Left cardiac atrium (tissue), 4 donors: Measurements from ENCODE around the gene BARX1. TPM values are rescaled to one million over a fixed set of nuclear protein-coding genes. Genes with fewer than 3 reads are reported as not detected.

Experiments
- ATAC-seq, 2 donors: fragments of 200-7000 bp; cut with Tn5 transposase; one replicate each; pipeline ENCODE4 v1.9.1; 2020; ENCODE audit warnings: mild to moderate bottlenecking in 2 of 2, moderate library complexity in 2 of 2
- DNase-seq: peaks from one replicate; pipeline ENCODE4 v3.0.0-alpha.2; 2020
- intact Hi-C, 2 donors: fragments of 100-400 bp; cut with DNase I; formaldehyde crosslinking; loops; one replicate each; pipeline versions ENCODE4 v1.14.1 to v1.15.1; 2022 to 2023
- total RNA-seq, 2 donors: library from RNA; stranded (reverse); fragmentation: NEBNext Ultra II Directional; extraction: Animal tissue kit (Norgen Biotek cat#: 25700); gene quantifications; one replicate each; pipeline ENCODE4 v1.2.1, GENCODE V29; 2021
- donor health status: DM: no; HTN: yes; CAD: no.
- donor health status: DM: no; HTN: yes; CAD: no; lungs with severe emphysema.
- donor health status: DM: yes; HTN: yes; CAD: no.
- donor health status: Dilated cardiomyopathy.

BARX1 gene
- total RNA-seq, 2 donors from 2014 or later: not detected

- intact Hi-C loops: loop anchor here in 1 of 2 donors (10.0 kb wide), 1 partner anchor 130 kb away; no protein-coding TSS in a partner anchor
- DNase-seq (no peak), ATAC-seq (no peak)
Measured at GRCh38 chr9:93954434-93955061, 607 bp downstream of the BARX1 start.

- no peak for ATAC-seq
- no peak for DNase-seq
- intact Hi-C loops: loop anchor here in 1 of 2 donors (10.0 kb wide), 1 partner anchor 129 kb away; no protein-coding TSS in a partner anchor
Measured at GRCh38 chr9:93953496-93954433, 1.4 kb downstream of the BARX1 start.

DNA sequence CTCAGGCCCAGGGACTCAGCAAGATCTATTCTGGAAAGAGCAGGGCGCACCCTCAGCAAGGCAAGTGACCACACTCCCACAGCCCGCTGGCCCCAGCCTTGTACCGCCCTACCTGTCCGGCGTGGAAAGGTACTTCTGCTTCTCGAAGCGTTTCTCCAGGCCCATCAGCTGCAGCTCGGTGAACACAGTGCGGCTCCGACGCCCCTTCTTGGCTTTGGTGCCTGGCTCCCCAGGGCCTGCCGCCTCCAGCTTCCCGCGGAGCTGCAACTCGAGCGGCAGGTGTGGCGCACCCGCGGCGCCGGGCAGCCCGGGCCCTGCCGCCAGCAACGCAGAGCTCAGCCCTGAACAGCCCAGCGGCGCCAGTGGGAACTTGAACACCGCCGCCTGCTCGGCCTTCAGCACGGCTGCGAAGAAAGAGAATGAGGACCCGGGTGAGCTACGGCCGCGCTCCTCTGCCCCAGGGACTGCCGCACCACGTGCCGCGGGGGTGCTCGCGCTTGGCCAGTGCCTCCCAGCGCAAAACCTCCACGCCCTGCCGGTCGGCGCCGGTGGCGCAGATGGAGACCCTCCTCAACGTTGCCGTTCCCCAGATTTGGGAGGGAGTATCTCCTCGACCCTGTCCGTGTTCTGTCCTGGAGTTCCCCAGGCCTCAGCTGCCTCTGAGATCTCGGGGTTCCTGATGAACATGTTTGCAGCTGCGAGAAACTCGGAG, 2.2 kb downstream of the BARX1 start:
- no peak for DNase-seq
- ATAC-seq: no peak
- intact Hi-C loops: loop anchor here in 1 of 2 donors (10.0 kb wide), 1 partner anchor 128 kb away; no protein-coding TSS in a partner anchor

GRCh38 chr9:93952119-93952783, 2.9 kb downstream of the BARX1 start:
- ATAC-seq: no peak
- DNase-seq: no peak
- intact Hi-C loops: loop anchor here in 1 of 2 donors (10.0 kb wide), 1 partner anchor 127 kb away; no protein-coding TSS in a partner anchor

- intact Hi-C loops: loop anchor here in 1 of 2 donors (10.0 kb wide), 1 partner anchor 127 kb away; no protein-coding TSS in a partner anchor
- peak in 1 of 2 donors; percentile 25 for ATAC-seq
Measured at GRCh38 chr9:93951655-93952118, 3.5 kb downstream of the BARX1 start.

DNA sequence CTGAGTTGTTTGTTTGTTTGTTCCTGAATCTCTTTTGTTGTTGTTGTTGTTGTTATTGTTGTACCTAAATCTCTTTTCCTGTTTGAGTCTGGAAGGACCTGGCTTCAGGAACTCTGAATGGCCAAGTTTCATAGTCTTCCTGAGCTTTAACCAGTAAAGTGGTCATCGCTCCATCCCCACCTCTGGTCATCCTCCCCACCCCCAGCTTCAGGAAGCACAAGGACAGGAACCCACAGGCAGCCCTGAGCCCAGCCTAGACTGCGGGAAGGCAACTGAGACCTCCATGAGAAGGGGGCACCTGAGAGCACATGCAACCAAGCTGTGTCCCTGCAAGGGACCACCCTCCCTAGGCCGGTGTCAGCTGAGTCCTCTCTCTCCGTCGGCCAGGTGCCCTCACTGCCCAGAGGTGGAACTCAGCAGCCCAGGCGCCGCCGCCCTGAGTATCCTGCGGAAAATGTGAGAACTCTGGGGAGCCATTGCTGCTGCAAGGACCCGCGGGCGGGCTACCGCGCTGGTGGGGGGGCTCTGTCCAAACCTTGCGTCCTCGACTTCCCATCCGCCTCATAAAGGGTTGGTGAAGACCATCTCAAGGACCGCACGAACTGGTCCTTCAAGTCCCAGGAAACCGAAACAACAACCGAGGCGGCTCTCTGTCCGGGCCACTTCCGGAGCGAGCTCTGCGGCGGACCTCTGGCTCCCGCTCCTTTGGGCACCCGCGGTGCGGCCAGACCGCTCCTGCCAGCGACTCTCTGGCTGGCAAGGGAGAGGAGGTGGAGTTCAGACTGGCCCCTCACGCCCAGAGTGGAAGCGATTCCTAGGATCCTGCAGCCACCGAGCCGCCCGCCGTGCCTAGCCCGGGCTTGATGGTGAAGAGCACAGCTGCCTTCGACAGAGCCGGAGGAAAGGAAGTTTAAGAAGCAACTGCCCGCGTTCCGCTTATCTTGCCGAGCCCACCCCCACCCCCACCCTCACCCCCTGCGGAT, 4.2 kb downstream of the BARX1 start:
- intact Hi-C loops: loop anchor here in 1 of 2 donors (10.0 kb wide), 1 partner anchor 126 kb away; no protein-coding TSS in a partner anchor
- ATAC-seq: peak; percentile 36 to 48
- DNase-seq: no peak

More at GRCh38 chr9:93951655-93952118, 3.5 kb downstream of the BARX1 start:
- no peak for DNase-seq

GRCh38 chr9:93949694-93950449, 5.3 kb downstream of the BARX1 start:
- intact Hi-C loops: loop anchor here in 1 of 2 donors (10.0 kb wide), 1 partner anchor 125 kb away; no protein-coding TSS in a partner anchor
- ATAC-seq: no peak

DNA sequence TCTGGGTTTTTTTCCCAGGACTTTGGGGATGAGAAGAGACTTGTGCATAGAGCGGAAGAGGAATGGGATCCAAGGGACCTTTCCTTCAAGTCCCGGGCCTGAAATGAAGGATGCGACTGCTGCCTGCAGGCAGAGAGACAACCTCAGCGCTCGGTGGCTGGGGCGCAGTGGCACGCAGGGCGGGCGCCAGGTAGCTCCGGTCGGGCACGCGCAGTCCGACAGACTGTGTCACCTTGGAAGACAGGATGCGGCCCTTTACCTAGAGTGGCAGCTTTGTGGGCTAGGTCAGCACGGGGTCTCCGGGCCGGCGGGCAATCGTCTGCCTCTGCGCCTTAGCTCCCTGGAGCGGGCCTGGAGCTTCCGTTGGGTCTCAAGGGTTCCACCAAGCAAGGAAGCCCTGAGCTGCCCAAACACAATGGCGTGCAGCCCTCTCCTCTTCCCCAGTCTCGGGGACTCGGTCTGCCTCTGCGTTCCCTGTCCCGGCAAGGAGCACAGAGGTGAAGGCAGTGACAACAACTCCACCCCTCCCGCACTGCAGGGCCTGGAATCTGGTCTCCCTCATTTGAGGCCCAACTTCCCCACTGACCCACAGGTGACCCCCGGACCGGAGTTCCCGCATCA, 6.0 kb downstream of the BARX1 start:
- ATAC-seq (no peak), DNase-seq (no peak)
- intact Hi-C loops: no loop called here

More at GRCh38 chr9:93949694-93950449, 5.3 kb downstream of the BARX1 start:
- no peak for DNase-seq

GRCh38 chr9:93948441-93949072, 6.6 kb downstream of the BARX1 start:
- ATAC-seq: no peak
- intact Hi-C loops: no loop called here
- no peak for DNase-seq

DNA sequence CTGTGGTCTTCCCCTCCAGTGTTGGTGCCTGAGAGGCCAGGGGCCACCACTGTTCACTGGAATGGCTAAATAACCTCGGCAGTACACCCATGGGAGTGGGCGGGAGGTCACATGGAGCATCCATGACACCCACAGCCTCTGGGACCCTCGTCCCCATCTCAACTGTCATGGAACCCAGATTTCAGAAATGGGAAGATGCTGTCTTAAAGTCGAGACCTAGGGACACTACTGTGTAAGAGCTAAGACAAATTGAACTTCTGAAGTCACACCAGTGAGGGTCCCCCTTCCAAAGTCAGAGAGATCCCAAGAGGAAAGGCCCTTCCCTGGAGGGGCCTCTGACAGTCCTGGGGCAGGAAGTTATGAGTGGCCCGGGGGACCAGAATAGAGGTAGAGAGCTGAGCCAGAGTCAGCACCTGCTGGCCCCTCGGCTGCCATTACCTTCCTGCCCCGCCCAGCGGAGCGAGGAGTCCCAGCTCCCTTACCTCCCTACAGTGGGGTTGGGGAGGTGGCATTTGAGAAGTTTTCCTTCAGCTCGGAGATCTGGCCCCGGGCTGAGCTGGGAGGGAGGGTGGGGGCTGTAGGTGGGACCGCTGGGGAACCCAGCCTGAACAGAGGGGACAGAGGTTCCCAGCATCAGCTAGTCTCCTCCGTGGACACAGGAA, 7.6 kb downstream of the BARX1 start:
- ATAC-seq: no peak
- DNase-seq: no peak
- intact Hi-C loops: no loop called here

GRCh38 chr9:93946338-93946712, 8.8 kb downstream of the BARX1 start:
- DNase-seq (no peak), ATAC-seq (no peak)
- intact Hi-C loops: no loop called here

GRCh38 chr9:93945400-93946337, 9.5 kb downstream of the BARX1 start:
- ATAC-seq (peak in 1 of 2 donors; percentile 24), DNase-seq (no peak)
- intact Hi-C loops: no loop called here

- intact Hi-C loops: no loop called here
- DNase-seq: no peak
- ATAC-seq: no peak
Measured at GRCh38 chr9:93944011-93944410, 11.1 kb downstream of the BARX1 start.

DNA sequence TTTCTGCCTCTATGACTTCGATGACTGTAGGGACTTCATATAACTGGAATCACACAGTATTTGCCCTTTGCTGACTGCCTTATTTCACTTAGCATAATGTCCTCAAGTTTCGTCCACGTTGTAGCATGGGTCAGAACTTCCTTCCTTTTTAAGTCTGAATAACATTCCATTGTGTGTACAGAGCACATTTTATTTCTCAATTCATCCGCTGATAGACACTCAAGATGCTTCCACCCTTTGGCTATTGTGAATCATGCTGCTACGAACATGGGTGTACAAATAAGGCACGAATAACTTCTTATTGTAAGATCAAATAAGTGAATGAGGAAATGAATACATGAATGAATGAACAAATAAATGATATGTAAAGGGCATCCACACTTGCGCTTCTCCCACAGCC, 13.0 kb downstream of the BARX1 start:
- DNase-seq: no peak
- ATAC-seq: no peak
- intact Hi-C loops: no loop called here
